Measurements from ENCODE around the gene RPL41. TPM values are rescaled to one million over a fixed set of nuclear protein-coding genes. Genes with fewer than 3 reads are reported as not detected.
A peak's percentile ranks its signal among the peaks of the same experiment; 100 is the strongest.

The RPL41 gene
- total RNA-seq, 1 donor, result 2,844 TPM

GRCh38 chr12:56129206-56129941 lies 12.9 kb downstream of the RPL41 start:
- peak; percentile 89 for DNase-seq (ENCODE audit: insufficient read length, low spot score, missing footprints)
- no peaks in the 10 kb centered on the region for H4K20me1 ChIP-seq (ENCODE audit: insufficient read depth, low read length)
- peaks cover 23% of the 10 kb centered on the region for H3K4me1 ChIP-seq (ENCODE audit: insufficient read depth, low read length)
- peaks cover 25% of the 10 kb centered on the region for H3K79me2 ChIP-seq (ENCODE audit: insufficient read depth, low read length)
- peaks cover 39% of the 10 kb centered on the region for H3K36me3 ChIP-seq (ENCODE audit: insufficient read depth, low read length)
- H3K9me3 ChIP-seq (ENCODE audit: low read depth, low read length), result no peaks in the 10 kb centered on the region
- peak overlapping the region; percentile 65 for H3K27ac ChIP-seq (ENCODE audit: low read depth, low read length)
- peak overlapping the region; percentile 92 for H3K4me2 ChIP-seq (ENCODE audit: insufficient read depth, low read length)
- H3K4me3 ChIP-seq (ENCODE audit: insufficient read depth, low read length), result peak overlapping the region; percentile 86
- H3K27me3 ChIP-seq (ENCODE audit: insufficient read depth, low read length), result no peaks in the 10 kb centered on the region
- TF ChIP-seq CTCF (IDR thresholded peaks at IDR 0.05; ENCODE audit: extremely low read depth, low read depth, low read length), result no peak
- H2AFZ ChIP-seq (ENCODE audit: low read length), result peak overlapping the region; percentile 51

GRCh38 chr12:56129942-56130495 lies 13.6 kb downstream of the RPL41 start:
- Histone ChIP-seq H3K27me3 (ENCODE audit: insufficient read depth, low read length) (no peaks in the 10 kb centered on the region), H3K36me3 (ENCODE audit: insufficient read depth, low read length) (peaks cover 39% of the 10 kb centered on the region), H3K4me3 (ENCODE audit: insufficient read depth, low read length) (peak overlapping the region; percentile 86), H4K20me1 (ENCODE audit: insufficient read depth, low read length) (no peaks in the 10 kb centered on the region), H2AFZ (ENCODE audit: low read length) (no peak overlapping the region), H3K9me3 (ENCODE audit: low read depth, low read length) (no peaks in the 10 kb centered on the region), H3K79me2 (ENCODE audit: insufficient read depth, low read length) (peaks cover 25% of the 10 kb centered on the region), H3K27ac (ENCODE audit: low read depth, low read length) (no peak overlapping the region), H3K4me1 (ENCODE audit: insufficient read depth, low read length) (peaks cover 23% of the 10 kb centered on the region), H3K4me2 (ENCODE audit: insufficient read depth, low read length) (peak overlapping the region; percentile 92)
- DNase-seq (ENCODE audit: insufficient read length, low spot score, missing footprints), result no peak
- TF ChIP-seq CTCF (IDR thresholded peaks at IDR 0.05; ENCODE audit: extremely low read depth, low read depth, low read length), result no peak

DNA sequence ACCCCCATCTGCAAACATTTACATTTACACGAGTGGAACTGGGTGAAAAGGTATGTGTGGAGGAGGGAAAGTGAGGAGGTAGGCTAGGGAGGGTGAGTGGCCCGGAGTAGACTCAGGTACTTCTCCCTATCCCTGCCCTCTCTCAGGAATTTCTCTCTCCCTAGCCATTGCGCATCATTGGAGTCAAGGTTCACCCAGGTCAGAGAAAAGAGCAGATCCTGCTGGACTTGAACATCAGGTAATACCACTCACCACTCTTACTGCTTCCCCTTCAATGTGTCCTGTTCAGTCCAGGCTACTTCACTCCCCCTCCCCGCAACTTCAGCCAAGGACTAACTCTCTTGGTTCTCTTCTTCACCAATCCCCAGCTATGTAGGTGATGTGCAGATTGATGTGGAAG lies 14.4 kb downstream of the RPL41 start:
- H3K79me2 ChIP-seq (ENCODE audit: insufficient read depth, low read length), result peaks cover 25% of the 10 kb centered on the region
- peaks cover 23% of the 10 kb centered on the region for H3K4me1 ChIP-seq (ENCODE audit: insufficient read depth, low read length)
- H3K4me2 ChIP-seq (ENCODE audit: insufficient read depth, low read length), result no peak overlapping the region
- H3K36me3 ChIP-seq (ENCODE audit: insufficient read depth, low read length), result peaks cover 44% of the 10 kb centered on the region
- no peaks in the 10 kb centered on the region for H3K27me3 ChIP-seq (ENCODE audit: insufficient read depth, low read length)
- H3K4me3 ChIP-seq (ENCODE audit: insufficient read depth, low read length), result no peak overlapping the region
- no peak overlapping the region for H3K27ac ChIP-seq (ENCODE audit: low read depth, low read length)
- H2AFZ ChIP-seq (ENCODE audit: low read length), result no peak overlapping the region
- DNase-seq (ENCODE audit: insufficient read length, low spot score, missing footprints), result no peak
- no peak for TF ChIP-seq CTCF (IDR thresholded peaks at IDR 0.05; ENCODE audit: extremely low read depth, low read depth, low read length)
- no peaks in the 10 kb centered on the region for H3K9me3 ChIP-seq (ENCODE audit: low read depth, low read length)
- H4K20me1 ChIP-seq (ENCODE audit: insufficient read depth, low read length), result no peaks in the 10 kb centered on the region

- DNase-seq (ENCODE audit: insufficient read length, low spot score, missing footprints), result no peak
- Histone ChIP-seq H3K36me3 (ENCODE audit: insufficient read depth, low read length) (peaks cover 81% of the 10 kb centered on the region), H4K20me1 (ENCODE audit: insufficient read depth, low read length) (peaks cover 3% of the 10 kb centered on the region), H3K4me2 (ENCODE audit: insufficient read depth, low read length) (no peak overlapping the region), H3K27me3 (ENCODE audit: insufficient read depth, low read length) (no peaks in the 10 kb centered on the region), H3K9me3 (ENCODE audit: low read depth, low read length) (no peaks in the 10 kb centered on the region), H3K4me1 (ENCODE audit: insufficient read depth, low read length) (no peaks in the 10 kb centered on the region), H3K79me2 (ENCODE audit: insufficient read depth, low read length) (peaks cover 5% of the 10 kb centered on the region), H2AFZ (ENCODE audit: low read length) (no peak overlapping the region), H3K4me3 (ENCODE audit: insufficient read depth, low read length) (no peak overlapping the region), H3K27ac (ENCODE audit: low read depth, low read length) (no peak overlapping the region)
- TF ChIP-seq CTCF (IDR thresholded peaks at IDR 0.05; ENCODE audit: extremely low read depth, low read depth, low read length), result no peak
Observed at GRCh38 chr12:56134897-56135296, 18.5 kb downstream of the RPL41 start.

Data from osteoblast (primary cell).